GM18519 (cell line): ENCODE results near the gene USP53.
"Not testable (repeated sequence)": the region's sequence is repeated elsewhere in the genome, so short reads cannot be mapped to it uniquely, and the experiment has no call there.

Experiments
- ATAC-seq: cut with Tn5 transposase; IDR thresholded peaks from one replicate; pipeline ENCODE4 v1.9.1; 2021; ENCODE audit warnings: mild to moderate bottlenecking, moderate library complexity; ENCODE audit not compliant: unreplicated experiment, low FRiP score

Gene USP53

GRCh38 chr4:119227690-119228089 lies 15.2 kb downstream of the USP53 start:
- ATAC-seq = no peak

- ATAC-seq = no peak
Observed at GRCh38 chr4:119228406-119228805, 15.9 kb downstream of the USP53 start.

GRCh38 chr4:119229908-119230687 lies 17.6 kb downstream of the USP53 start:
- no peak for ATAC-seq

- ATAC-seq = no peak
Observed at GRCh38 chr4:119231491-119231890, 19.0 kb downstream of the USP53 start.

GRCh38 chr4:119232286-119232685 lies 19.8 kb downstream of the USP53 start:
- ATAC-seq = no peak

- no peak for ATAC-seq
Observed at GRCh38 chr4:119233191-119233590, 20.7 kb downstream of the USP53 start.

- ATAC-seq = no peak
Observed at GRCh38 chr4:119233750-119234149, 21.2 kb downstream of the USP53 start.

GRCh38 chr4:119237201-119237600 lies 24.7 kb downstream of the USP53 start:
- no peak for ATAC-seq

- ATAC-seq = no peak
Observed at GRCh38 chr4:119237642-119238041, 25.1 kb downstream of the USP53 start.

- peak; percentile 97 for ATAC-seq
Observed at GRCh38 chr4:119238068-119238722, 25.7 kb downstream of the USP53 start.

GRCh38 chr4:119240128-119240527 lies 27.6 kb downstream of the USP53 start:
- ATAC-seq = no peak

- no peak for ATAC-seq
Observed at GRCh38 chr4:119240568-119240967, 28.1 kb downstream of the USP53 start.

GRCh38 chr4:119242417-119242816 lies 29.9 kb downstream of the USP53 start:
- no peak for ATAC-seq

GRCh38 chr4:119243868-119244267 lies 31.4 kb downstream of the USP53 start:
- ATAC-seq = no peak

GRCh38 chr4:119244344-119244743 lies 31.8 kb downstream of the USP53 start:
- ATAC-seq = no peak

GRCh38 chr4:119244832-119245231 lies 32.3 kb downstream of the USP53 start:
- ATAC-seq = no peak

GRCh38 chr4:119246177-119246733 lies 33.7 kb downstream of the USP53 start:
- no peak for ATAC-seq

GRCh38 chr4:119251037-119251436 lies 38.5 kb downstream of the USP53 start:
- not testable (repeated sequence) for ATAC-seq

- ATAC-seq = not testable (repeated sequence)
Observed at GRCh38 chr4:119255223-119255622, 42.7 kb downstream of the USP53 start.

- no peak for ATAC-seq
Observed at GRCh38 chr4:119260528-119260927, 48.0 kb downstream of the USP53 start.

GRCh38 chr4:119261986-119262385 lies 49.5 kb downstream of the USP53 start:
- ATAC-seq = no peak

- no peak for ATAC-seq
Observed at GRCh38 chr4:119264743-119265142, 52.2 kb downstream of the USP53 start.
